Mucosa of descending colon (tissue), 3 donors: ENCODE results near the gene LCAT. TPM values are rescaled to one million over a fixed set of nuclear protein-coding genes. Genes with fewer than 3 reads are reported as not detected.

Source experiments
- ATAC-seq: fragments of 200-7000 bp; cut with Tn5 transposase; one replicate; pipeline ENCODE4 v1.9.1; 2020; ENCODE audit warnings: mild to moderate bottlenecking, moderate library complexity
- DNase-seq, 3 donors: peaks; one replicate each; pipeline ENCODE4 v3.0.0-alpha.2; 2020
- H3K36me3 ChIP-seq: fragments of 200-600 bp; one replicate; pipeline ENCODE4 v1.8.0; 2021; ENCODE audit warnings: low read depth, mild to moderate bottlenecking
- H3K4me1 ChIP-seq: fragments of 200-600 bp; one replicate; pipeline ENCODE4 v1.8.0; 2021; ENCODE audit warnings: low read depth, mild to moderate bottlenecking
- H3K4me3 ChIP-seq: fragments of 200-600 bp; one replicate; pipeline ENCODE4 v1.8.0; 2021; ENCODE audit warnings: mild to moderate bottlenecking
- H3K9me3 ChIP-seq: fragments of 200-600 bp; one replicate; pipeline ENCODE4 v1.8.0; 2021; ENCODE audit warnings: mild to moderate bottlenecking
- intact Hi-C, 2 donors: fragments of 100-400 bp; cut with DNase I in 1 of 2; cut with micrococcal nuclease in 1 of 2; formaldehyde crosslinking; loops; one replicate each; pipeline versions ENCODE4 v1.11.0 to v1.11.1; 2022; cut with DNase I, micrococcal nuclease
- total RNA-seq, 3 donors: library from RNA; stranded (reverse); fragmentation: NEBNext Ultra II Directional in 2 of 3; extraction: Animal tissue kit (Norgen Biotek cat#: 25700) in 2 of 3; gene quantifications; one replicate each; pipeline versions ENCODE4 v1.2.1 to v1.2.4, GENCODE V29; 2021 to 2023
- TF ChIP-seq, protein P1 (sequence below): fragments of 200-600 bp; IDR thresholded peaks from one replicate; pipeline ENCODE4 v1.8.0; 2022; ENCODE audit warnings: antibody characterized with exemption, mild to moderate bottlenecking
- donor health status: DM: no; HTN: no; CAD: no; lungs with moderate emphysema.
- donor health status: DM: no; HTN: no; CAD: no.
- donor health status: DM: no; HTN: yes; CAD: no.

LCAT gene
- total RNA-seq, 3 donors from 2014 or later, result 2.2 to 20.3 (median 9.4) TPM

DNA sequence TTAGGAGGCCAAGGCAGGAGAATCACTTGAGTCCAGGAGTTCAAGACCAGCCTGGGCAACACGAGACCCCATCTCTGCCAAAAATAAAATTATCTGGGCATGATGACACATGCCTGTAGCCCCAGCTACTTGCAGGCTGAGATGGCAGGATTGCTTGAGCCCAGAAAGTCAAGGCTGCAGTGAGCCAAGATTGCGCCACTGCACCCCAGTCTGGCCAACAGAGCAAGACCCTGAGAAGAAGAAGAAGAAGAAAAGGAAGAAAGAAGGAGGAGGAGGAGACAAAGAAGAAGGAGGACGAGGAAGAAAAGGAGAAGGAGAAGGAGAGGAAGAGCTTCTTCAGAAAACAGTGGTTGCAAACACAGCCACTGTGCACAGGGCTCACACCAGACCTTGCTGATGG is 44.8 kb upstream of the LCAT start:
- H3K4me1 ChIP-seq, result peaks cover 13% of the 10 kb centered on the region
- no peak overlapping the region for H3K4me3 ChIP-seq
- H3K36me3 ChIP-seq, result no peaks in the 10 kb centered on the region
- TF ChIP-seq, protein P1, sequence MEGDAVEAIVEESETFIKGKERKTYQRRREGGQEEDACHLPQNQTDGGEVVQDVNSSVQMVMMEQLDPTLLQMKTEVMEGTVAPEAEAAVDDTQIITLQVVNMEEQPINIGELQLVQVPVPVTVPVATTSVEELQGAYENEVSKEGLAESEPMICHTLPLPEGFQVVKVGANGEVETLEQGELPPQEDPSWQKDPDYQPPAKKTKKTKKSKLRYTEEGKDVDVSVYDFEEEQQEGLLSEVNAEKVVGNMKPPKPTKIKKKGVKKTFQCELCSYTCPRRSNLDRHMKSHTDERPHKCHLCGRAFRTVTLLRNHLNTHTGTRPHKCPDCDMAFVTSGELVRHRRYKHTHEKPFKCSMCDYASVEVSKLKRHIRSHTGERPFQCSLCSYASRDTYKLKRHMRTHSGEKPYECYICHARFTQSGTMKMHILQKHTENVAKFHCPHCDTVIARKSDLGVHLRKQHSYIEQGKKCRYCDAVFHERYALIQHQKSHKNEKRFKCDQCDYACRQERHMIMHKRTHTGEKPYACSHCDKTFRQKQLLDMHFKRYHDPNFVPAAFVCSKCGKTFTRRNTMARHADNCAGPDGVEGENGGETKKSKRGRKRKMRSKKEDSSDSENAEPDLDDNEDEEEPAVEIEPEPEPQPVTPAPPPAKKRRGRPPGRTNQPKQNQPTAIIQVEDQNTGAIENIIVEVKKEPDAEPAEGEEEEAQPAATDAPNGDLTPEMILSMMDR, result no peak
- intact Hi-C loops, result no loop called here
- DNase-seq (no peak), ATAC-seq (no peak)
- H3K9me3 ChIP-seq, result no peaks in the 10 kb centered on the region

DNA sequence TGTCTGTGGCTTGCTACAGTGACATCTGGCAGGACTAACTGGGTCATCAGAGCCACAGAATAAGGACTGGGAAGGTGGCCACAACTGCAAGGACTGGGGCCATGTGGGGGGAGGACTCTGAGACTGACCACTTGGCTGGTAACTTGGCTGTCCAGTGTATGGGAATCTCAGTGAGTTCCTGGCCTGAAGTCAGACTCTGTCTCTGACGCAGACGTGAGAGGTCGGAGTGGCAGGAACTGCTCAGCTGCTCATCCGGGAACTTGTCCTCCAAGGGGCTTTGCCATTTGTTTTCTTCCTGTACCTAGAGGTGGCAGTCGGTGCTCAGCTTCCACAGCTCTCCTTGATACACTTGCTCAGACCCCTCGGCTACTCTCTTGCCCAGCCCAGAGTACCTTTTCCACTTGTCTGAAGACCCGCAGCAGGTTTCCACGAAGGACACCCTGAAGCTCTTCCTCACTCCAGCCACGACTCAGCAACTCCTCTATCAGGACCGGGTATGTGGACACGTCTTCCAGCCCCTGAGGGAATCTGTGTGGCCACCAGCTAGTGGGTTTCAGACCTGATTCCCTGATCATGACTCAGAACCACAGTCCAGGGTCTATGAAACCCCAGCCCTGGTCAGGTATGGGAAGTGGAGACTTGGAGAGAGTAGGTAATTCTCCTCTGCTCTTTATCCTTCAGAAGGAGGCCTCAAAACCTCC is 43.7 kb upstream of the LCAT start:
- H3K36me3 ChIP-seq, result no peaks in the 10 kb centered on the region
- intact Hi-C loops, result no loop called here
- H3K4me3 ChIP-seq, result no peak overlapping the region
- TF ChIP-seq, protein P1, result no peak
- no peak for ATAC-seq
- H3K9me3 ChIP-seq, result no peaks in the 10 kb centered on the region
- H3K4me1 ChIP-seq, result peaks cover 3% of the 10 kb centered on the region
- no peak for DNase-seq

DNA sequence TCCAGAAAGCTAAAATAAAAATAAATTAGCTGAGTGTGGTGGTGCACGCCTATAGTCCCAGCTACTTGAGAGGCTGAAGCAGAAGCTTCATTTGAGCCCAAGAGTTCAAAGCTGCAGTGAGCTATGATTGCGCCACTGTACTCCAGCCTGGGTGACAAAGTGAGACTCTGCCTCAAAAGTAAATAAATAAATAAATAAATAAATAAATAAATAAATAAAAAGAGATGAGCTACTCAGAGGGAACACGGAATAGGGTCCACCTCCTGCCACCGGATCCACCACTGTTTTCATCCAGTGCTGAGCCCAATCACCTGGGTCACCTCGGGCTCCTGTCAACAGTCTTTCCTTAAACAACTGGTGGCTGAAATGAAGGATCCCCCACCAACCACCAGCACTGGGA is 43.0 kb upstream of the LCAT start:
- DNase-seq, result no peak
- intact Hi-C loops, result no loop called here

DNA sequence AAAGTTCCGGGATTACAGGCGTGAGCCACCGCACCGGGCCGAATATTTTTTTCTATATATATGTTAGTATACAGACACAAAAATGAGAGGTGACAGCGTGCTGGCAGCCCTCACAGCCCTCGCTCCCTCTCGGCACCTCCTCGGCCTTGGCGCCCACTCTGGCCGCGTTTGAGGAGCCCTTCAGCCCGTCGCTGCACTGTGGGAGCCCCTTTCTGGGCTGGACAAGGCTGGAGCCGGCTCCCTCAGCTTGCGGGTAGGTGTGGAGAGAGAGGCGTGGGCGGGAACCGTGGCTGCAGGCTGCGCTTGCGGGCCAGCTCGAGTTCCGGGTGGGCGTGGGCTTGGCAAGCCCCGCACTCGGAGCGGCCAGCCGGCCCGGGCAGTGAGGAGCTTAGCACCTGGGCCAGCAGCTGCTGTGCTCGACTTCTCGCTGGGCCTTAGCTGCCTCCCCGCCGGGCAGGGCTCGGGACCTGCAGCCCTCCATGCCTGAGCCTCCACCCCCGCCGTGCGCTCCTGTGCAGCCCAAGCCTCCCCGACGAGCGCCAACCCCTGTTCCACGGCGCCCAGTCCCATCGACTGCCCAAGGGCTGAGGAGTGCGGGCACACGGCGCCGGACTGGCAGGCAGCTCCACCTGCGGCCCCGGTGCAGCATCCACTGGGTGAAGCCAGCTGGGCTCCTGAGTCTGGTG is 38.2 kb upstream of the LCAT start:
- intact Hi-C loops, result no loop called here
- TF ChIP-seq, protein P1, result no peak
- Histone ChIP-seq H3K4me3 (no peak overlapping the region), H3K36me3 (no peaks in the 10 kb centered on the region), H3K9me3 (no peaks in the 10 kb centered on the region), H3K4me1 (peaks cover 3% of the 10 kb centered on the region)
- DNase-seq (no peak), ATAC-seq (no peak)

More for the DNA sequence above, 43.0 kb upstream of the LCAT start:
- TF ChIP-seq, protein P1, result no peak
- Histone ChIP-seq H3K4me3 (no peak overlapping the region), H3K4me1 (peaks cover 3% of the 10 kb centered on the region), H3K36me3 (no peaks in the 10 kb centered on the region), H3K9me3 (no peaks in the 10 kb centered on the region)
- ATAC-seq, result no peak

DNA sequence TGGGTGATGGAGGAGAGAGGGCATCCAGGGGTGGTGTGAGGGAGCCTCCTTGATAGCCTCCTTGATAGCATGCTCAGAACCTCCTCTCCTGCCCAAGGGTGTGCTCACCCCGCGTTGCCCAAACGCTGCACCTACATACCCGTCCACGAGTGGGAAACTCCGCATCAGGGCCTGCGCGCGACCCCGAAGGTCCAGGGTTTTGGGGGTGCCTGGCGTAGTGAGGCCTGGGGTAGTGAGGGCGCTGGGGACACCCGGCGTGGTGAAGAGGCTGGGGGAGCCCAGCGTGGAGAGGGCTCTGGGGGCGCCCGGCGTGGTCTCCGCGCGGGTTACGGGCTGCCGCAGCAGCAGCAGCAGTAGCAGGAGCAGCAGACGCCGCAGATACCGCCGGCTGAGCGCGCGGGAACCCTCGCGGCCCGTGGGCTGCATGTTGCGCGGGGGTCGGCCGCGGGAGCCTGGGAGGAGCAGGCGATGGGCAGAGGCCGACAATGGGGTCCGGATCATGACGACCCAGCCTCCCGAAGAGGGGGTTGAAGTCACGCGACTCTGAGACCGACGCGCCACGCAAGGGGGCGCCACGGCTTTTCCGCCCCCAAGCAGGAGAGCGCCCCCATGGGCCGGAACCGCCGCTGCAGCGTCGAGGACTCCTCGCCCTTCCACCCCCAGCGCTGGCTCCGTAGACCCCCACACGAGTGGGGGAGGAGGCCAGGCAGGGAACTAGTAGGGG is 36.2 kb upstream of the LCAT start, which contains the start of gene DPEP3:
Gene DPEP3 (minus strand): TSS at position 545 of the 724 bp plus-strand sequence. CDS start 119 bp downstream, at position 426.
- DNase-seq, result no peak
- intact Hi-C loops, result no loop called here

More for the DNA sequence above, 36.2 kb upstream of the LCAT start, which contains the start of gene DPEP3:
- no peak within 1 kb of the TSS for H3K4me3 ChIP-seq
- H3K36me3 ChIP-seq, result no peaks in the 10 kb centered on the region
- H3K9me3 ChIP-seq, result no peaks in the 10 kb centered on the region
- no peak for ATAC-seq
- no peaks in the 10 kb centered on the region for H3K4me1 ChIP-seq
- TF ChIP-seq, protein P1, result no peak
